HFF-Myc (cell line): Measurements from ENCODE around the gene NOSTRIN.
A peak's percentile ranks its signal among the peaks of the same experiment; 100 is the strongest.
"Not testable (repeated sequence)": the region's sequence is repeated elsewhere in the genome, so short reads cannot be mapped to it uniquely, and the experiment has no call there.

Source experiments
- DNase-seq: peaks from one replicate; pipeline ENCODE4 v3.0.0-alpha.2; 2011; ENCODE audit warnings: low read depth; ENCODE audit errors: extremely low read depth
- H3K4me3 ChIP-seq: replicated peaks from 2 replicates; pipeline ENCODE4 v1.5.1; 2011; ENCODE audit warnings: low read depth, mild to moderate bottlenecking, control low read depth, low read length
- CTCF ChIP-seq: IDR thresholded peaks from 2 replicates; pipeline ENCODE4 v1.5.1; 2012; ENCODE audit warnings: mild to moderate bottlenecking, low read depth, low read length, control low read depth; ENCODE audit errors: missing control alignments

NOSTRIN gene

GRCh38 chr2:168874368-168875054, 72.1 kb downstream of the NOSTRIN start:
- no peak for TF ChIP-seq CTCF
- no peak for DNase-seq
- no peak overlapping the region for H3K4me3 ChIP-seq

GRCh38 chr2:168882163-168882562, 79.7 kb downstream of the NOSTRIN start:
- not testable (repeated sequence) for H3K4me3 ChIP-seq, DNase-seq

- H3K4me3 ChIP-seq, result no peak overlapping the region
- TF ChIP-seq CTCF, result no peak
- no peak for DNase-seq
Measured at GRCh38 chr2:168884975-168885374, 82.5 kb downstream of the NOSTRIN start.

- no peak for TF ChIP-seq CTCF
- DNase-seq, result no peak
- H3K4me3 ChIP-seq, result peak overlapping the region; percentile 72
Measured at GRCh38 chr2:168889635-168890005, 87.2 kb downstream of the NOSTRIN start.

GRCh38 chr2:168890006-168890782, 87.8 kb downstream of the NOSTRIN start, which contains the start of gene SPC25:
SPC25 (minus strand) TSS chr2:168890430; CDS start chr2:168889519, 911 bp downstream.
- DNase-seq, result peak; percentile 85
- peak within 1 kb of the TSS; percentile 72 for H3K4me3 ChIP-seq
- no peak for TF ChIP-seq CTCF

- no peak for DNase-seq
- no peak overlapping the region for H3K4me3 ChIP-seq
- TF ChIP-seq CTCF, result no peak
Measured at GRCh38 chr2:168892327-168892726, 89.9 kb downstream of the NOSTRIN start.

GRCh38 chr2:168894101-168894500, 91.7 kb downstream of the NOSTRIN start:
- no peak overlapping the region for H3K4me3 ChIP-seq
- DNase-seq, result no peak
- no peak for TF ChIP-seq CTCF
